Suprapubic skin (tissue), 4 donors: ENCODE results near the gene FAAP100. TPM values are rescaled to one million over a fixed set of nuclear protein-coding genes. Genes with fewer than 3 reads are reported as not detected.

Experiments used
- DNase-seq, 2 donors: peaks; one replicate each; pipeline ENCODE4 v3.0.0-alpha.2; 2019; ENCODE audit warnings: low spot score in 2 of 2
- H3K27ac ChIP-seq: fragments of 200-600 bp; sonication (generic); one replicate; pipeline ENCODE4 v1.5.1; 2019
- H3K27me3 ChIP-seq: fragments of 200-600 bp; sonication (generic); one replicate; pipeline ENCODE4 v1.5.1; 2019
- H3K36me3 ChIP-seq: fragments of 200-600 bp; sonication (generic); one replicate; pipeline ENCODE4 v1.5.1; 2019
- H3K4me1 ChIP-seq: fragments of 200-600 bp; sonication (generic); one replicate; pipeline ENCODE4 v1.5.1; 2019
- H3K4me3 ChIP-seq: fragments of 200-600 bp; sonication (generic); one replicate; pipeline ENCODE4 v1.5.1; 2019; ENCODE audit warnings: mild to moderate bottlenecking
- H3K9me3 ChIP-seq: fragments of 200-600 bp; sonication (generic); one replicate; pipeline ENCODE4 v1.5.1; 2019
- CTCF ChIP-seq, 2 donors: fragments of 200-600 bp in 1 of 2; fragments of 450-650 bp in 1 of 2; sonication (generic) in 1 of 2; IDR thresholded peaks; one replicate each; pipeline ENCODE4 v1.5.1; 2016 to 2019; ENCODE audit warnings: antibody characterized with exemption in 2 of 2, mild to moderate bottlenecking in 1 of 2, moderate library complexity in 1 of 2
- EP300 ChIP-seq: sonication (generic); formaldehyde crosslinking; IDR thresholded peaks from one replicate; pipeline ENCODE4 v1.6.1; 2017; ENCODE audit warnings: antibody characterized with exemption
- POLR2A ChIP-seq, 2 donors: fragments of 450-650 bp; IDR thresholded peaks; one replicate each; pipeline ENCODE4 v1.6.1; 2017; ENCODE audit warnings: antibody characterized with exemption in 2 of 2, mild to moderate bottlenecking in 2 of 2, moderate library complexity in 2 of 2
- POLR2AphosphoS5 ChIP-seq, 3 donors: sonication (generic); formaldehyde crosslinking; IDR thresholded peaks; one replicate each; pipeline ENCODE4 v1.6.1; 2017; ENCODE audit warnings: antibody characterized with exemption in 3 of 3
- WGBS: methylation state at CpG from one replicate; pipeline ENCODE4 v1.1.5; 2018; 5-methylcytosine and 5-hydroxymethylcytosine counted together
- total RNA-seq, 4 donors: library from RNA; depleted of rRNA; stranded (reverse); fragments of >200 nt; gene quantifications; one replicate each; pipeline ENCODE4 v1.1.0, GENCODE V29; 2016

Gene FAAP100
- total RNA-seq, 4 donors from 2014 or later, result 33.0 to 44.2 (median 37.7) TPM

- H3K36me3 ChIP-seq, result peaks cover 85% of the 10 kb centered on the region
- TF ChIP-seq POLR2A (IDR thresholded peaks at IDR 0.05) (no peak), POLR2AphosphoS5 (IDR thresholded peaks at IDR 0.05) (no peak), CTCF (IDR thresholded peaks at IDR 0.05) (no peak), EP300 (no peak)
- no peaks in the 10 kb centered on the region for H3K9me3 ChIP-seq
- no peak for DNase-seq
- 89% methylated on average over 10 of the region's 17 CpGs for WGBS
- no peak overlapping the region for H3K4me3 ChIP-seq
- H3K27ac ChIP-seq, result no peak overlapping the region
- H3K4me1 ChIP-seq, result peaks cover 23% of the 10 kb centered on the region
- H3K27me3 ChIP-seq, result no peaks in the 10 kb centered on the region
These were observed 12.6 kb upstream of the FAAP100 start for GRCh38 chr17:81564778-81565177.

GRCh38 chr17:81563861-81564586, 11.9 kb upstream of the FAAP100 start:
- Histone ChIP-seq H3K4me3 (no peak overlapping the region), H3K4me1 (peaks cover 23% of the 10 kb centered on the region), H3K36me3 (peaks cover 84% of the 10 kb centered on the region), H3K9me3 (no peaks in the 10 kb centered on the region), H3K27me3 (no peaks in the 10 kb centered on the region), H3K27ac (no peak overlapping the region)
- TF ChIP-seq EP300, result no peak
- no peak for TF ChIP-seq CTCF (IDR thresholded peaks at IDR 0.05)
- no peak for TF ChIP-seq POLR2A (IDR thresholded peaks at IDR 0.05)
- TF ChIP-seq POLR2AphosphoS5 (IDR thresholded peaks at IDR 0.05), result no peak
- DNase-seq, result no peak
- WGBS, result 84% methylated on average over 9 of the region's 10 CpGs

DNA sequence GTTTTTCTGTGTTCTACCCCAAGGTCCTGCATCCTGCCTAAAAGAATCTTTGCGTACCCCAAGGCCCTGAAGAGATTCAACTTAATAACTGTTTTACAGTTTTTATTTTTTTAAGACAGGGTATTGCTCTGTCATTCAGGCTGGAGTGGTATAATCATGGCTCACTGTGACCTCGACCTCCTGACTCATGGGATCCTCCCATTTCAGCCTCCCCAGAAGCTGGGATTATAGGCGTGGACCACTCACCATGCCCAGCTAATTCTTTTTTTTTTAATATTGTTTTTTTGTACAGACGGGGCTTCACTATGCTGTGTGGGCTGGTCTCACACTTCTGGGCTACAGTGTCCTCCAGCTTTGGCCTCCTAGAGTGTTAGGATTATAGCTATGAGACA, 9.3 kb upstream of the FAAP100 start:
- WGBS, result 85% methylated on average over 4 of the region's 4 CpGs
- H3K27ac ChIP-seq, result no peak overlapping the region
- H3K4me1 ChIP-seq, result peaks cover 7% of the 10 kb centered on the region
- H3K4me3 ChIP-seq, result no peak overlapping the region
- no peaks in the 10 kb centered on the region for H3K9me3 ChIP-seq
- DNase-seq, result no peak
- TF ChIP-seq POLR2A (IDR thresholded peaks at IDR 0.05), result no peak
- TF ChIP-seq POLR2AphosphoS5 (IDR thresholded peaks at IDR 0.05), result no peak
- TF ChIP-seq EP300, result no peak
- TF ChIP-seq CTCF (IDR thresholded peaks at IDR 0.05), result no peak
- no peaks in the 10 kb centered on the region for H3K27me3 ChIP-seq
- H3K36me3 ChIP-seq, result peaks cover 93% of the 10 kb centered on the region

- no peaks in the 10 kb centered on the region for H3K9me3 ChIP-seq
- H3K4me1 ChIP-seq, result peaks cover 1% of the 10 kb centered on the region
- peaks cover 75% of the 10 kb centered on the region for H3K36me3 ChIP-seq
- no peak overlapping the region for H3K27ac ChIP-seq
- TF ChIP-seq POLR2A (IDR thresholded peaks at IDR 0.05), result no peak
- TF ChIP-seq CTCF (IDR thresholded peaks at IDR 0.05), result no peak
- TF ChIP-seq EP300, result no peak
- DNase-seq, result no peak
- no peak overlapping the region for H3K4me3 ChIP-seq
- H3K27me3 ChIP-seq, result no peaks in the 10 kb centered on the region
- WGBS, result 82% methylated on average over 16 of the region's 27 CpGs
These were observed 7.0 kb upstream of the FAAP100 start for GRCh38 chr17:81558941-81559806.

GRCh38 chr17:81558115-81558468, 5.9 kb upstream of the FAAP100 start:
- Histone ChIP-seq H3K27me3 (no peaks in the 10 kb centered on the region), H3K27ac (no peak overlapping the region), H3K4me1 (peaks cover 12% of the 10 kb centered on the region), H3K9me3 (no peaks in the 10 kb centered on the region), H3K4me3 (no peak overlapping the region), H3K36me3 (peaks cover 65% of the 10 kb centered on the region)
- 90% methylated on average over 12 of the region's 12 CpGs for WGBS
- no peak for DNase-seq
- TF ChIP-seq EP300, result no peak
- TF ChIP-seq CTCF (IDR thresholded peaks at IDR 0.05), result no peak
- no peak for TF ChIP-seq POLR2A (IDR thresholded peaks at IDR 0.05)
- no peak for TF ChIP-seq POLR2AphosphoS5 (IDR thresholded peaks at IDR 0.05)
